Nephron (organoid): Measurements from ENCODE around the gene ALDH7A1.

Experiments
- H3K27ac Mint-ChIP-seq, 3 experiments: 2 replicates each; pipeline ENCODE4 v1.8.0; 2020; ENCODE audit warnings: mixed read lengths in 3 of 3, mild to moderate bottlenecking in 2 of 3, moderate library complexity in 1 of 3
- H3K27me3 Mint-ChIP-seq: 2 replicates; pipeline ENCODE4 v1.8.0; 2021; ENCODE audit warnings: low read depth, mild to moderate bottlenecking, moderate library complexity, mixed read lengths
- H3K36me3 Mint-ChIP-seq: 2 replicates; pipeline ENCODE4 v1.8.0; 2020; ENCODE audit warnings: low read depth, mixed read lengths
- H3K4me1 Mint-ChIP-seq: 2 replicates; pipeline ENCODE4 v1.8.0; 2020; ENCODE audit warnings: mixed read lengths
- H3K4me3 Mint-ChIP-seq, 3 experiments: 2 replicates each; pipeline ENCODE4 v1.8.0; 2020; ENCODE audit warnings: mild to moderate bottlenecking in 3 of 3, mixed read lengths in 3 of 3, moderate library complexity in 2 of 3
- H3K9me3 Mint-ChIP-seq: 2 replicates; pipeline ENCODE4 v1.8.0; 2020; ENCODE audit warnings: mixed read lengths
- CTCF ChIP-seq, 3 experiments: fragments of 200-600 bp; sonication (generic); IDR thresholded peaks; one replicate each; pipeline ENCODE4 v1.5.0; 2021; ENCODE audit warnings: antibody characterized with exemption in 3 of 3; ENCODE audit not compliant: unreplicated experiment in 3 of 3

The ALDH7A1 gene

GRCh38 chr5:126594748-126595485 is at the start of gene ALDH7A1:
Gene ALDH7A1, minus strand, starts transcription at chr5:126595219. Its CDS starts 21 bp downstream, at chr5:126595198.
- Mint-ChIP-seq H3K4me3 (peak within 1 kb of the TSS; percentile 85 to 95 (median 91)), H3K36me3 (peaks cover 30% of the 10 kb centered on the region), H3K27me3 (no peaks in the 10 kb centered on the region), H3K9me3 (peaks cover 2% of the 10 kb centered on the region), H3K4me1 (peaks cover 25% of the 10 kb centered on the region), H3K27ac (peak within 1 kb of the TSS; percentile 64 to 94 (median 94))
- TF ChIP-seq CTCF (IDR thresholded peaks at IDR 0.05; ENCODE audit: unreplicated experiment in 3 of 3), result peak; percentile 42 to 57 (median 52)

GRCh38 chr5:126641387-126641786 is 46.4 kb upstream of the ALDH7A1 start:
- no peak overlapping the region for H3K4me3 Mint-ChIP-seq
- H3K36me3 Mint-ChIP-seq, result no peaks in the 10 kb centered on the region
- no peak for TF ChIP-seq CTCF (IDR thresholded peaks at IDR 0.05; ENCODE audit: unreplicated experiment in 3 of 3)
- no peaks in the 10 kb centered on the region for H3K4me1 Mint-ChIP-seq
- H3K9me3 Mint-ChIP-seq, result peaks cover 6% of the 10 kb centered on the region
- H3K27ac Mint-ChIP-seq, result no peak overlapping the region
- no peaks in the 10 kb centered on the region for H3K27me3 Mint-ChIP-seq

- H3K9me3 Mint-ChIP-seq, result peaks cover 6% of the 10 kb centered on the region
- no peaks in the 10 kb centered on the region for H3K4me1 Mint-ChIP-seq
- TF ChIP-seq CTCF (IDR thresholded peaks at IDR 0.05; ENCODE audit: unreplicated experiment in 3 of 3), result no peak
- H3K27ac Mint-ChIP-seq, result no peak overlapping the region
- no peak overlapping the region for H3K4me3 Mint-ChIP-seq
- H3K27me3 Mint-ChIP-seq, result no peaks in the 10 kb centered on the region
- no peaks in the 10 kb centered on the region for H3K36me3 Mint-ChIP-seq
Observed at GRCh38 chr5:126640866-126641265, 45.8 kb upstream of the ALDH7A1 start.

- H3K27me3 Mint-ChIP-seq, result no peaks in the 10 kb centered on the region
- no peak overlapping the region for H3K27ac Mint-ChIP-seq
- H3K4me1 Mint-ChIP-seq, result no peaks in the 10 kb centered on the region
- H3K36me3 Mint-ChIP-seq, result no peaks in the 10 kb centered on the region
- H3K9me3 Mint-ChIP-seq, result no peaks in the 10 kb centered on the region
- no peak for TF ChIP-seq CTCF (IDR thresholded peaks at IDR 0.05; ENCODE audit: unreplicated experiment in 3 of 3)
- H3K4me3 Mint-ChIP-seq, result no peak overlapping the region
Observed at GRCh38 chr5:126636956-126637355, 41.9 kb upstream of the ALDH7A1 start.

GRCh38 chr5:126635585-126635984 is 40.6 kb upstream of the ALDH7A1 start:
- no peak overlapping the region for H3K4me3 Mint-ChIP-seq

More at GRCh38 chr5:126635585-126635984, 40.6 kb upstream of the ALDH7A1 start:
- H3K4me1 Mint-ChIP-seq, result no peaks in the 10 kb centered on the region
- no peaks in the 10 kb centered on the region for H3K27me3 Mint-ChIP-seq
- H3K9me3 Mint-ChIP-seq, result no peaks in the 10 kb centered on the region
- H3K27ac Mint-ChIP-seq, result no peak overlapping the region
- TF ChIP-seq CTCF (IDR thresholded peaks at IDR 0.05; ENCODE audit: unreplicated experiment in 3 of 3), result no peak
- no peaks in the 10 kb centered on the region for H3K36me3 Mint-ChIP-seq
